ENCODE results near the gene ANO6.

The ANO6 gene

DNA sequence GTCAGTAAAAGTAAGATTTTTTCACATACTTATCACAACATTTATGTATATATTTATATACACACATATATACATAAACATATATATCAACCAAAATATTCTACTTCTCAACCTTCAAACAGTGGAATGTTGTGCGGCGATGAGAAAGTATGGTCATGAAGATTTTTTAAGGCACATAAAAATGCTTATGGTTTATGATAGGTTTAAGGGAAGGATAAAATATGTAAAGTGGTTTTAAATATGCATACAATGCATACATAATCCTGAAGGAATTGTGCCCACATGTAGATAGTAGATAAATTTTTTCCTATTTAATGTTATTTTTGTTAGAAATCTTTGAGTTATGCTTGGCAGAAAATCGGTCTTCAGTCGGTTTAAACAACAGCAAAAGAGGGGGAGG, 182.7 kb downstream of the ANO6 start:
- no peak for DNase-seq (ENCODE audit: low read depth in 2 of 2)

DNA sequence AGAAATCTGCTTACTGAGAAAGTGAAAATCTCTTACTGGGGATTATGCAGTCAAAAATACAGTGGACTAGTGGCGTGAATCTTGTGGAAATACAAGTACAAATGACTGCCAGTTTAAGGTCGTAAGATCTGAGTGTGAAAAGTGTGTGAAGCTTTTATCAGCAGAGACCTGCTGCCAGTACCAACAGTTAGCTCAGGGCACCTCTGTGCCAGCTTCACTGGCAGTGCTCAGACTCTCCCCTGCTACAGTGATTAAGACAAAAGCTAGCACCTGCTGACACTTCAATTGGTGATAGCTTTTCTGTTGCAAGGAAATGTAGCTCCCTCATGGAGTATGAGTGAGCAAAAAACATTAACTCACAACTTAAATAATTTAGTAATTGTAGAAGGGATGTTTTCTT, 185.1 kb downstream of the ANO6 start:
- no peak for DNase-seq (ENCODE audit: low read depth in 2 of 2)

DNA sequence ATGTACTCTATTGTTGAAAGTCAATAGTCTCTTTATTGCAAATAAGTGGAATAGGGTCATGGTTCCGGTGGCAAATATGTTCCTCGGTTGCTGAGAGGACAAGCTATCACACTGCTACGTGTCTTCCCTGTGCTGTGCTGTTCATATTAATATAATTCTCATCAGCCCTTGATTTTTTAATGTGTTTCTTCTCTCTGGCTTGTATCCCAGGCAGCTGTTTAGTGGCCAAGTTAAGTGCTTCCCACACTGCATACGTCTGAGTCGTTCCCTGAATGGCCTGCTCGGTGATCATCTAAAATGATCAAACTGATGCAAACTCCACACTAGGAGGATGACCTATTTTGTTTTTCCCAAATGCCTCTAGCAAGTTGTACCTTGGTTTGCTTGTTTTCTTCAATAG, 186.4 kb downstream of the ANO6 start:
- DNase-seq (ENCODE audit: low read depth in 2 of 2) = no peak

DNA sequence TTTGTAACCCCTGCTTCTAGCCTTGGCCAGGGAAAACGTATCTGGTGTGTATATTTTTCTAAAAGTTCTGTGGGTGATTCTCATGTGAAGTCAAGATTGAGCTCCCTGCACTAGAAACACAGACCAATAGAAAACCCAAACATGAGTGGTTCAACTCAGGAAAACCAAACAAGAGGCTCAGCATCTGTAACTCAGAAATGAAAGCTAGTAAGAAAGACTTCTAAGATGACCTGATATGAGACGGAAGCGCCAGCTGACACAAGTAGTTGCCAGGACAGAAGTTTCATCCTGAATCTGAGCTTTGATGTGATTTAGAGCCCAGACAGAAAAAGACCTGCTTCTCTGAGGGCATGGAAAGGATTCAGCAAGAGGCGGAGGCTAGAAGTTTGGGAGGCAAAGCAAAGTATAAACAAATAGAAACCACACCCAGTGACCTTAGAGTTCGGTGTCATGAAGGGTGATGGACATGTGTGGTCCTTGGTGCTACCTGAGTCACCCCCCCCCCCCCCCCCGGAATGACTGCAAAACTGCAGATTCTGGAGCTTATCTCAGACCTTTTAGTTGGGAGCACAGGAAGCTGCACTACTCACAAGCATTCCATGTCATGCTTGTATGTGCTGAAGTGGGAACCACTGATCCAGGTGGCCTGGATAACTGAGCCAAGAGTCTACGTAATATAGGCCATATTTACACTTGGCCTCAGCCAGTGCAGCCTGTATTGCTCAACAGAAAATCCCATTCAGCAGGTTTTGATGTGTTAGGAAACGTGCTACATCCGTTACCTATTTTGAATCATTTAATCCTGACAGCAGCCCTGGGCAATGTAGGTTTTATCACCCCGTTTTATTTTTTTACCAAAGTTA, 191.3 kb downstream of the ANO6 start:
- DNase-seq (ENCODE audit: low read depth in 2 of 2) = no peak

DNA sequence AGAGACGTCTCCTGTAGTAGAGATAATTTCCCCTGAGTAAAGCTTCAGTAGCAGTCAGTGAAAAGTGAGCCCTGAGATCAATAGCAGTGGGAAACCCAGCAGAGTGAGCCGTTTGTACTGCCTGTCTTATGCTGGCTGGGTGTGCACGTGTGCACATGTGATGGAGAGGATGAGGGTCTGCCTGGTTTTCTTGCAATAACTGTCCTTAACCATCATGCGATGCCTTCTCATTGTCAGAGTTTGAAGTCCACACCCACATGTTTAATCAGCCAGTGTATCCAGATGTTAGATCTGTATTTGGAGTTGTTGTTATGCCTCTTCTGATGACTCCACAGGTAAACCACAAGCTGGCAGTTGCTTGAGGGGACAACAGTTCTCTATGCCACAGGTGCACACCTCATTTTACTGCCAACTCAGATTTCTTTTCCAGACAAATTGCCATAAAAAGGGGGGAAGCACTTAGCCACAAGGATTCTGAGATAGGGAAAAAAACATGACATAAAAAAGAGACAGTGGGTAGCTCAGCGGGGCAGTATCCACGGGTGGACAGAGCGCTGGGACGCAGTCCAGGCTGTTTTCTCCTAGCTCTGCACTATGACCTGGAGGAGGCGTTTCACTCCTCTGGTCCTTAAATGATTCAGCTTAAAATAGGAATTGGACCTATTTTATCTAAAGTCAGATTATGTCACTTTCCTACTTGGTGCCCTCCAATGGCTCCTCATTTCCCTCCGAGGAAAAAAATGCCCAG, 192.3 kb downstream of the ANO6 start:
- DNase-seq (ENCODE audit: low read depth in 2 of 2) = no peak

DNA sequence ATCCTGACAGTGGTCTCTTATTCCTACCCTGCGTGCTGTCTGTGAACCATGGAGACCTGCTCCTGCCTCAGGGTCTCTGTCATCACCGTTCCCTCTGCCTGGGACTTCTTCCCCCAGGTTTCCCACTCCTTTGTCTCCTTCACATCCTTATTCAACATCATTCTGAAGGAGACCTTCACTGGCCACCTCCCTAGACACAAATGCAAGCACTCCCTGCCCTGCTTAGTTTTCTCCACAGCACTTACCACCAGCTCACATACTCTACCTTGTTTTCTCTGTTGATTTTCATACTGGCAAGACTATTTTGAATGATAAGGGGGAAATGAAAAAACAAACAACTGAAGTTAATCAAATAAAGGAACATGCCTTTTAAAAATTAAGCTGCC, 192.8 kb downstream of the ANO6 start:
- no peak for DNase-seq (ENCODE audit: low read depth in 2 of 2)

DNA sequence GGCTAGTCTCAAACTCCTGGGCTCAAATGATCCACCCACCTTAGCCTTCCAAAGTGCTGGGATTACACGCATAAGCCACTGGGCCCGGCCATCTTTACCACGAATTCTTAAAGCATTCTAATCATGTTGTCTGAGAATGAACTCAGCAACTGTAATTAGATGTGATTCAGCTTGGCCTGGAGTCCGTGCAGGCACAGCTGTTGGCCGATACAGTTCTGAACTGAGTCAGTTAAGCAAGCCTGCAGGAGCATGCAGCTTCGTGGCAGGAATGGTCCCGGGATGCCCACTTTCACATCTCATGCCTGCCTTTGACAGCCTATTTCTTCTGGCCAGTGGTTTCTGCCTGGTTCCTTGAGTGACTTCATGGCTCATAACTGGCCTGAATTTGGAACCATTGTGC, 194.1 kb downstream of the ANO6 start:
- DNase-seq (ENCODE audit: low read depth in 2 of 2) = no peak

DNA sequence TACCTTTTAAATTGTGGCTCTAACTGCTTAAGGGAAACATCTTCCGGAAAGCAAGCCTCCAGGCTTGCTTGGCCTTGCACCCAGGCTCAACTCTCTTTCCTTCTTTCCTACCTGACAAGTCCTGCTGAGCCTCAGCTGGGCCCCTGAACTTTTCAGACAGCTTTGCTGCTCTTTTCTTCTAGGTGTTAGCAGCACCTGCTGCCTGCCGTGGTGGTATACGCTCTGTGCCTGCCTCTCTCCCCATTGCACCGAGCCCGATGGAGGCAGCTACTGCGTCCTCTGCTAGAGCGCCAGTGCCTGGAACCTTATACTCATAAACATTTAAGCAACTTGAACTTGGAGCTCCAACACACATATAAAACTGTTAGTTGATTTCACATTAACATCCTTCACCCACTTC, 195.7 kb downstream of the ANO6 start:
- DNase-seq (ENCODE audit: low read depth in 2 of 2) = no peak

DNA sequence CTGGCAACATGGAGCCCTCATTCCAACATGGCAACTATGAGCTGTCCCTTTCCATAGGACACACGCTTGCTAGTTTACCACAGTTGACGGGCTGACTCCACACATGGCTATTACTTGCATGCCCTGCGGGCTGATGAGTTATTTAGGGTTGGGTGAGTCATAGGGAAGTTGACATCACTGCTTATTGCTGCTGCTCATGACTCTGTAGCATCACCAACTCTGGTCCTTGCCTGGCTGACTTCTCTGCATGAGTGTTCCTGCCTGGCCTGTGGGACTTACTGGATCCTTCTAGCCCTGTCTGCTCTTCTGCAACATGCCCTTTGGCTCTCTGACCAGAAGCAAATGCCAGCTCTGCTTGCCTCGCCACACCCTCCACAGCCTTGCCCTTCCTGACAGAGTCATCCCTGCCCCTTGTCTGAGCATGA, 199.5 kb downstream of the ANO6 start:
- DNase-seq (ENCODE audit: low read depth in 2 of 2) = peak in 1 of 2 donors; percentile 5

DNA sequence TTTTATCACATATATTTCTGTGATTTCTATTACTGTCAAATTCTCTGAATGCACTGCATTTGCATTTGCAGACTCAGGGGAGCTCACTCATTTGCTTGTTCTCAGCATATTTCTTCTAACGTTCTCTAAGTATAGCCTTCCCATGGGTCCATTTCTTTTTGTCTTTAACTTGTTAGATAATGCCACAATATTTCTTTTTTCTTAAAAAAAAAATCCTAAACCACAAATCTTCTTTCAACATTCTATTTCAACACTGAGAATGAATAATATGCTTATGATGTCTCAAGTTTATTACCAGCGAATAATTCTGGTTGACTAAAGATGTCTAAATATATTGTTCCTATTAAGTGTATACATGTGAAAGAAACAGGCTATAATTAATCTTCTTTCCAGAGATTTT, 200.2 kb downstream of the ANO6 start:
- DNase-seq (ENCODE audit: low read depth in 2 of 2) = no peak

DNA sequence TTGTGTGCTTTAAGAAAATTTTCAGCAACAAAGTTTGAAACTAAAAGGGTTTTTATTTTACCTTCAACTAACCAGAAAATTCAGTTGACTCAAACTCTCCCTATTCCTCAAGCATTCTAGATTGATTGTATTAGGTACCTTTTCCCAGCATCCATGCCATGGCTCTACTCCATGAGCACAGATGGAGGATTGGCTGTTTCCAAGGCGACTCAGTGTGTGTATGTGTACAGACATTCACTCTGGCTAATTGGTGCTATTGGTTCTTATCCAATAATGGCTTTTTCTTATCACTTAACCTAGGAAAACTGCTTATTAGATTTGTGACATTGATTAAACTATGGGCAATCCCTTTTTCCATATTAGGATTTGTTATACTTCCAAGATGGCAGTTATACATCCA, 202.6 kb downstream of the ANO6 start:
- DNase-seq (ENCODE audit: low read depth in 2 of 2) = no peak

DNA sequence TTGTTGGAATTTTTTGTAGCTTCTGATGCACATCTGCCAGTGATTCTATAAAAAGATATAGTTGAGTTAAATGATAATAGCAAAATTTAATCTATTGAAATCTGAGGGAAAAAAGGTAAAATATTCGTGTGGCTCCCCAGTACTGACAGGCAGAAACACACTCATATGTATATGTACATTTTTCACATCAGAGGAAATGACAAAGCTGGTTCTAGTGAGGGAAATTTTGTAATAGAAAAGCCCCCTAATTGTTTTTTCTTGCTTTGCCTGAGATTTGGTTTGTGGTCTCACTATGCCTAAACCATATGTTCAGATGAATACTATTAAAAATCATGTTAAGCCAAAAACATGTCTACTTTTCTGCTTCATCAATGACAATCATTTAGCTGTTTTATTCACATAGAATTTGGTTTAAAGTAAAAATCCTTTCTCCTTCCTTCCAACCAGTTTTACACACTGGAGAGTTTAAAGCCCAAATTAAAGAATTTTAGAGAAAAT, 203.5 kb downstream of the ANO6 start:
- DNase-seq (ENCODE audit: low read depth in 2 of 2) = no peak

DNA sequence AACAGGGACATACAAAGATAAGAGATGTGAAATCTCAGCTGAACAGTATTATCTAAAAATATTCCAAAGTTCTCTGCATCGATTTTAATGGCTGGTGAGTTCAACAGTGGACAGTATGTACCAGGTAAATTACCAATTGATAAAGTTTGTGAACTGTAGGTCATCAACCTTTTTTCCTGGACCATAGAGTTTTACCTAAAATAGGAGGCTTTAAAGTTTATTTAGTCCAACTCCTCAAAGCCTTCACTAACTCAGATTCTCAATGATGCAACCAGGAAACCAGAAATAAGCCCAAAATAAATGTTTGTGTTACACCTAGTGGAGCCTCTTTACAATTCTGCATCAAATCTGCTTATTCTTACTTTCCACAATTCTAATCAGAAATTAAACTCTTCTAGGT, 205.8 kb downstream of the ANO6 start:
- DNase-seq (ENCODE audit: low read depth in 2 of 2) = no peak

DNA sequence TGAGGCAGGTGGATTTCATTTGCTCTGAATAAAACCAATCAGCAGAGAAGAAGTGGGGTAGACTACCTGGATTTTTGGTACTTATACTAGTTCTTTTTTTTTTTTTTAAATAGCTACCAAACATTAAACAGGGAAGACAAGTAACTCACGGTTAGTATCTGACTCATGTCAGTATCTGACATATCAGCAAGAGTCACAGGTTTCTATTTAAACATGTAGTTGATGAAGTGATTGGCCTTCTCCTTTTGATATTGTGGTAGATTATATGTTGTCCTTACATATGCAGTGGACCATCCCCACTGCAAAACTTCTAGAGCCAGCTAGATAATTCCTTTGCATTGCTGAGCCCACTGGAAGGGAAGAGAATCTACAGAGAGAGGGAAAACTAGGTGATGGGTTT, 208.0 kb downstream of the ANO6 start:
- DNase-seq (ENCODE audit: low read depth in 2 of 2) = no peak

DNA sequence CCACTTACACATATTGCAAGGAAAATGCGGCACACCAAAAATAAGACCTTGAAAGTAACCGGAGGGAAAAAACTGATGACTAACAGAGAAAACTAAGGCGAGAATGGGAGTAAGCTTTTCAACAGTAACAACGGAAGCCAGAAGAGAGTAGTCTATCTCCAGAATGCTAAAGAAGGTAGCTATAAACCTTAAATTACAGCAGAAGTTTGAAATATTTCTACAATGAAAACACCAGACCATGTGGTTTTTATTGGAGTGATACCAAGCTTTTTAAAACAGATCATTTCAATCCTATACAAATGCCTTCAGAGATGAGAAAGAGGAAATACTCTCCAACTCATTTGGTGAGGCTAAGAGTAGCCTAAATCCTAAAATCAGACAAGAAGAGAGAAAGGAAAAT, 209.5 kb downstream of the ANO6 start:
- DNase-seq (ENCODE audit: low read depth in 2 of 2) = no peak

DNA sequence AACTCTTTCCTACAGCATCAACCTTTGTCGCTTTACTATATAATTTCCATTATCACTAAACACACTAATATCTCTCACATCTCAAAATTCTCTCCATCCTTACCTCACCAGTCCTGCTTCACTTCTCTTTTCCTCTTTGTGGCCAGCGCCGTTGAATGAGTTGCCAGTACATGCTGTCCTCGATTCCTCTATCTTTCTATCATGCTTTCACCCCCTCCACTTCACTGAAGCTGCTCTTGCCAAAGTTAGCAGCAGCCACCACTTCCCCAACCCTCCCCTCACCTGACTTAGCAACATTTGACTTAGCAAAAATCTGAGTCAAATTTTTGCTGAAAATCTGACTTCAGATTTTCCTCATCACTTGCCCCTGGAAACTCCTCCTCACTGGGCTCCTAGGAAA, 210.4 kb downstream of the ANO6 start:
- no peak for DNase-seq (ENCODE audit: low read depth in 2 of 2)

DNA sequence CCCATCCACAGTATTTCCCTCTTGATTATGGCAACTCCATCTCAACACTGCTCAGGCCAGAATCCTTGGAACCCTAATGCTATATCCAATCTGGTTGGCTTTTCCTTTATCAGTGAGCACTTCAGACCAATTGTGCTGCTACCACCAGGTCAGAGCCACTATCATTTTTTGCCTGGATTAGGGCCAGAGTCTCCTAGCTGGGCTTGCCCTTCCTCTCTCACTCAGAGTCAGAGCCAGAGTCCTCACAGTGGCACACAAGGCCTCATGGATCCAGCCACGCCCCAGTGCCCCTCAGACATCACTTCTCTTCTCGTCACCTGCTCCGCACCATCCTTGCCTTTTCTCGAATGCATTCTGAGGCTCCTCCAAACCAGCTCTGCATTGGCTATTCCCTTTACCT, 211.1 kb downstream of the ANO6 start:
- DNase-seq (ENCODE audit: low read depth in 2 of 2) = no peak

DNA sequence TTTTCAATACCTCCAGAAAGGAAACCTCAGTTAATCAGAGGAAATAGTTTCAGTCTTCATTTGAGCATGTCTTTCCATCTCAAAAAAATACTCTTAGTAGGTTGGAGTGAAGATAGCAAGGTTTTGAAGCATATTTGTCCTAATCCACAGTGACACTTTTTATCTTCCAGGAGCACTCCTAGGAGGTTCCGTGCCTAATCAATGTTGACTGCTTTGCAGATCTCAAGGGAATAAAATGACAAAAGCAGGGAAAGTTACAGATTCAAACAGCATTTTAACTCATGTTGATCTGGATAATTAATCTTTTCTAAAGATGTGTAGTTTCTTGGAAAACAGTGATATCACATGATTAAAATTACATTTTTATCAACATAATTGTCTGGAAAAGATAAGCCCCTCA, 213.9 kb downstream of the ANO6 start:
- no peak for DNase-seq (ENCODE audit: low read depth in 2 of 2)

DNA sequence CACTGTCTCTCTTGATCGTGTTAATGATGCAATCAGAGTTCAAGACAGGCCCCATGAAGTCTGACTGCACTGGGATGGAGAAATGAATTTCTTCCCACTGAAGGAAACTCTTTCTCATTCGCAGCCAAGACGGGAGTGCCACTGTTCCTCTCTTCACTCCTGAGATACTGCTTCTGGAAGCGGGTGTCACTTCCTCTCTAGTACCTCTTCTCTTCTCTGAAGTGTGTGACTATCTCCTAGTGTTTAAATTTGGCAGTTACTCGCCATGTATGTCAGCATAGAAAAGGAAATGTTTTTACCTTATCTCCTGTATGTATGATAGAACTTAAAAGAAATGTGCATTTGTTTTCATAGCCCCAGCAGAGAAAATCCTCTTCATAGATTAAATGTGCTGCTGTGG, 215.2 kb downstream of the ANO6 start:
- DNase-seq (ENCODE audit: low read depth in 2 of 2) = no peak

DNA sequence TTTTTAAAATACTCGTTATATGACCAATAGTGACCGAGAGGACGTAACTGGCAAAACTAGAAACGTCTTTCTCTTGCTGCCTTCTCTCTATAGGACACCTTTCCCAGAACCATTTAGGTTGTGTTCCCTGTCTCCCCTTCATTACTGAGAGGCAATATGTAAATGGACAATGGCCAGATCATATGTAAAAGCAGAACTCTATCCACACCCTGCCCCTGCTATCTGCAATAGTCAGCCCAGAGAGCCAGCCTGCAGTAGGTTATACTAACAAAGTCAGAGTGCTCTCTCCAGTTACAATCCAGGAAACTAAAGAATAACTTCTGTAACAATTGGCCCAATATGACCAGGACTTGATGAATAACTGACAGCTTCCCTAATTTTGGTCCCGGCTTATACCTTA, 216.8 kb downstream of the ANO6 start:
- DNase-seq (ENCODE audit: low read depth in 2 of 2) = no peak

DNA sequence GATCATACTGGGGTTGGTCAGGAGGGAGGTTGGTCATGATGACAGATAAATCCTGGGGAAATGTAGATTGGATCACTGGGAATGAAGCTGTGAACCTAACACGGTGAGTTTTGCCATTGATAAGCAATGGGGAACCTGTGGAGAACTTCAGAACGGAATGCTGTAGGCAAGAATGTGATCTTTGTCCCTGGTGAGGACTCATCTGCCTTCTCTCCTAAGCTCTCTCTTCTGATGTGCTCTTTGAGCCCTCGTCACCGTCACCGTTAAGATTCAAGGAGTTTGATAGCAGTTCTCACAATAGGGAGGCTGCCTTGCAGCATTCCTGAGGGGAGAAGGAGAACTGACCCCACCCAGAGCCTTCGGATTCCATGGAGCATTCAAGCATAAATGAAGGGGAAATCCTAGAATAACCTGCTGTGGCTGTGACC, 217.6 kb downstream of the ANO6 start:
- no peak for DNase-seq (ENCODE audit: low read depth in 2 of 2)

DNA sequence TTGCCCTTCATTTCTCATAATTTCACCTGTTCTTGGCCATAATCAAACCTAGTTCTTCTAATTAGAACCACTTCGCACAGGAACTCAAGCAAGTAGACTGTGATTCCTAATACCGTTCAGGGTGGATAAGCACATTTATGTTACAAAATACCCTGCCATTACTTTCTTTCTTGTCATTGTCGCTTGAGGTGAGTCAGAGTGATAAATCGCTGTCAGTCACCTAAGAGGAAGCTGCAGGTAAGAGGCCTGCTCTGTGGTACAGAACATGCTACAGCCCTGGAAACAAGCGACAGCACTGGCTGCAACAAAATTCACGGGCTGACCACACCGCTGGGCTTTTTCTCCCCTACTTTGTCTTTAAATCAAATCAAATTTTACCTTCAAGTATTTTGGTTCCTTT, 218.2 kb downstream of the ANO6 start:
- DNase-seq (ENCODE audit: low read depth in 2 of 2) = no peak
